VCaP (cell line): ENCODE data around the gene CCDC192.
A peak's percentile ranks its signal among the peaks of the same experiment; 100 is the strongest.

Experiments used
- H3K27ac ChIP-seq: fragments of 450-650 bp; 2 replicates; pipeline ENCODE4 v1.5.1; 2017
- CTCF ChIP-seq: fragments of 450-650 bp; conservative IDR thresholded peaks from 2 replicates; pipeline ENCODE4 v1.5.1; 2017; ENCODE audit warnings: mild to moderate bottlenecking, moderate library complexity

Gene CCDC192

GRCh38 chr5:127950707-127951391 lies 247.7 kb downstream of the CCDC192 start:
- H3K27ac ChIP-seq = no peak overlapping the region
- TF ChIP-seq CTCF = no peak

GRCh38 chr5:127951791-127952190 lies 248.6 kb downstream of the CCDC192 start:
- no peak overlapping the region for H3K27ac ChIP-seq
- TF ChIP-seq CTCF = no peak

- peak overlapping the region; percentile 86 for H3K27ac ChIP-seq
- no peak for TF ChIP-seq CTCF
Observed at GRCh38 chr5:127957183-127957582, 254.0 kb downstream of the CCDC192 start.

GRCh38 chr5:127957701-127958239 lies 254.6 kb downstream of the CCDC192 start:
- no peak for TF ChIP-seq CTCF
- peak overlapping the region; percentile 86 for H3K27ac ChIP-seq

- H3K27ac ChIP-seq = peak overlapping the region; percentile 86
- no peak for TF ChIP-seq CTCF
Observed at GRCh38 chr5:127958421-127959011, 255.3 kb downstream of the CCDC192 start.

GRCh38 chr5:127959152-127959764 lies 256.1 kb downstream of the CCDC192 start:
- H3K27ac ChIP-seq = peak overlapping the region; percentile 86
- no peak for TF ChIP-seq CTCF

GRCh38 chr5:127960270-127960691 lies 257.1 kb downstream of the CCDC192 start:
- no peak for TF ChIP-seq CTCF
- peak overlapping the region; percentile 86 for H3K27ac ChIP-seq
